HG03565 (cell line): ENCODE measurements around the gene POTEC.
"Not testable (repeated sequence)": the region's sequence is repeated elsewhere in the genome, so short reads cannot be mapped to it uniquely, and the experiment has no call there.

Source experiments
- ATAC-seq: cut with Tn5 transposase; IDR thresholded peaks from one replicate; pipeline ENCODE4 v1.9.1; 2021; ENCODE audit warnings: mild to moderate bottlenecking, moderate library complexity; ENCODE audit not compliant: unreplicated experiment

The POTEC gene

DNA sequence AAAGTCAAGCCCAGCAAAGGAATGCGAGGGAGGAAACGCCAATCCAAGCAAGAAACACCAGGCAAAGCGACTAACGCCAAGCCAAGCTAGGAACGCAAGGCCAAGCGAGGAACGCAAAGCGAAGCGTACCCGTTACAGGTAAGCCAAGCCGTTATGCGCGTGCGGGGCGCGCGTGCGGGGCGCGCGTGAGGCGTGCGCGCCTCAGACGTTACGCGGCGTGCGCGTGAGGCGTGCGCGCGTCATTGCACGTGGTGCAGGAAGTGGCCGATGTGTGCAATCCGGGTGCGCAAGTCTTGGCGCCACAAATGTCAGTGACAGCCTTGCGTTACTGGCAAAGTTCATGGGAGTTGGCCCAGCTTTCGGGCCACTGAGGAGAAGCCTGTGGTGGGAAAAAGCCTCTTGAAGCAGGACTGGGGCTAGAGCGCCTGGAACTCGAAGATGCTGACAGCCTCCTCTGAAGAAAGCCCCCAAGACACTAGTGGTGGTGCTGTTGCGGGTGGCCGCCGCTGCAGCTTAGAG is at the start of gene POTEC:
POTEC (minus strand) TSS at position 155 of the 519 bp plus-strand sequence. CDS start 454 bp downstream, outside the sequence.
- not testable (repeated sequence) for ATAC-seq

- ATAC-seq = no peak
These were observed 34.6 kb upstream of the POTEC start for GRCh38 chr18:14577971-14578370.

DNA sequence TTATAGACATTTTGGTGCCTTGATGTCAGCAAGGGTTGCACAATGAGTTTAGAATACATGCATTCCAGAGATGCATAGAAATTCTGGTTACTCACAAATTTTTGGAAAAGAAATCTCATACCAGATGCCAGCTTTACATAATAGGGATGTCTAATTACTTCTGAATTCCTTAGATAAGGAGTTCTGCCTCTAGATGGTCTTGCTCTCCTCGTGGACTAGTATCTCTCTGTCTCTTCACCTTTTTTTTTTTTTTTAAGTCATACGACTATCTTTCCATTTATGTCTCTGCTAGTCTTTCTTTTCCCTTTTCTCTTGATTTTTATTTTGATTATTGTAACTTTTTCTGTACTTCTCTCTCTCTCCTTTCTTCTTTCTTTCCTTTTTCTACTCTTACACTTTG is 16.1 kb upstream of the POTEC start:
- not testable (repeated sequence) for ATAC-seq

DNA sequence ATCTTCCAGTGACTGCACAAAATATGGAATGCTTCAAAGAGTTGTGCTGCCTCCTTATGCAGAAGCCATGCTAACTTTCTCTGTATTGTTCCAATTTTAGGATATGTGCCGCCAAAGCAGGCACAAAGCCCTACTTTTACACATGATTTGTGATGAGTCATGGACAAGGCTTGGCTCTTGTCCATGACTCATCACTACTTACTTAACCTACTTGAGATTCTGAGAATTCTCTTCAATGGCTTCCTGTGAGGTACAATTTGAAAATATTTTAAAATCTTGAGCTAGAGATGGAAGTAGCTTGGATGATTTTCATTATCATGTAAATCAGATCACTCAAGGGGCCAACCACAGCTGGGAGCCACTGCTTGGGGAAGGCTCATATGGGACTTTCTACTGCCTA is 11.7 kb downstream of the POTEC start:
- not testable (repeated sequence) for ATAC-seq

DNA sequence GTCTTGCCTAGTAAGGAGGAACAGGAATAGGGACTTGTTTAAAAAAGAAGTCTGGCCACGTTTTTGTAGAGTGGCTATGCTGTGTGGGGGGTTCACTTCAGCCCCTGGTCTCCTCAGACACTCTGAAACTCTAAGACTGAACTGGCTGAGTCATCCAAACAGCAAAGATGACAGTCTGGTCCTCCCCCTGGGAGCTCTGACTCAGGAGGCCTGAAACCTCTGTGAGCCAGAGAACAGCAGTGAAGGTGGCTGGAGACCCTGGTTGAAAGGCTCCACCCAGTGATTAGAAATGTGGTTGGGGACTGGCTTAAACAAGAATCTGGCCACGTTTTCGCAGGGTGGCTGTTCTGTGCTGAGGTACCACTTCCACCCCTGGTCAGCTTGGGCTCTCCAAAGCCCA is 32.7 kb downstream of the POTEC start:
- ATAC-seq = not testable (repeated sequence)

DNA sequence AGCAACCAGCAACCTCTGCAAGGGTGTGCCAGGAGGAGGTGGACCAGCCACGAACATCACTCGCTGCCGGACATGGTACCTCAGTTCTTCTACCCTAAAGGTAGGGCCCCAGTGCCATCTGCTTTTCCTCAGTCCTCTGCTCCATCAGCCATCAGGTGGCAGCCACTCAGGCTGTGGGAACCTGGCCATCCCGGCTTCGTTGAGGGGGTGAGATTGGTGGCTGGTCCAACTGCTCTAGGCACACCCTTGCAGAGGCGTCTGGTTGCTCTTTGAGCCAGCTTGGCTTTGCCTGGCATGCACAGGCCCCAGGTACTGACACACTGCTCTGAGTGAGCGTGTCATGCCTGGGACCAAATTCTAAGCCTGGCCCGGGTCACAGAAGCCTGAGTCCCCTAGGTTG is 39.7 kb downstream of the POTEC start:
- not testable (repeated sequence) for ATAC-seq

- ATAC-seq = not testable (repeated sequence)
These were observed 41.5 kb downstream of the POTEC start for GRCh38 chr18:14501894-14502293.

GRCh38 chr18:14489256-14490014 is 54.0 kb downstream of the POTEC start:
- not testable (repeated sequence) for ATAC-seq

- not testable (repeated sequence) for ATAC-seq
These were observed 54.6 kb downstream of the POTEC start for GRCh38 chr18:14488789-14489188.

DNA sequence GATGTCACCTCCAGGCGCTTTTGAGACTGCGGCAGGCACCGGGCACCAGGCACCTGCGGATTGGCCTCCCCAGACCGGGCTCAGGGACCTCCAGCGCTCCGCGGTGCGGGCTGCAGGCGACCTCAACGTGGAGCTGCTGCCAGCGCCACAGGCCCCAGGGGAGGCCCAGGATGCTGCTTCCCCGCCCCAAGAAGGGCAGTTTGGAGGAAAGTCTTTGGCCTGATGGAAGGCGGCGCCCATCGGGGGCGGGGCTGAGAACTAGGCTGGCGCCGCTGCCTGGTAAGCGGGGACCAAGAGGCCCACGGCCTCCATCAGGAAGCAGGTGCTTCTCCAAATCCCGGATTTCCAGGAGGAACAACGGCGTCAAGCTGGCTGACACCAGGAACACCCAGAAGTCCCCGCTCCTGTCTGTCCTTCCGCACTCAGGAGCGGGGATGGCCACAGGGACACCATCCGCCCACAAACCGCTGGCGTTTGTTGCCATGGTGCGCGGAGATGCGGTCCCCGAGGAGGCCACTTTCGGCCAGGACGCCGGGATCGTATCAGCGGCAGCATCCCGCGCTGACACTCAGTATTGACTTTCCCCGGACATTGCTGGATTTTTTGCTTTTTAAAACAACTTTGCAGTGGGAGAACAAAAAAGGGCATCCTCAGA is 56.3 kb downstream of the POTEC start:
- ATAC-seq = not testable (repeated sequence)

- not testable (repeated sequence) for ATAC-seq
These were observed 64.3 kb downstream of the POTEC start for GRCh38 chr18:14479076-14479475.

DNA sequence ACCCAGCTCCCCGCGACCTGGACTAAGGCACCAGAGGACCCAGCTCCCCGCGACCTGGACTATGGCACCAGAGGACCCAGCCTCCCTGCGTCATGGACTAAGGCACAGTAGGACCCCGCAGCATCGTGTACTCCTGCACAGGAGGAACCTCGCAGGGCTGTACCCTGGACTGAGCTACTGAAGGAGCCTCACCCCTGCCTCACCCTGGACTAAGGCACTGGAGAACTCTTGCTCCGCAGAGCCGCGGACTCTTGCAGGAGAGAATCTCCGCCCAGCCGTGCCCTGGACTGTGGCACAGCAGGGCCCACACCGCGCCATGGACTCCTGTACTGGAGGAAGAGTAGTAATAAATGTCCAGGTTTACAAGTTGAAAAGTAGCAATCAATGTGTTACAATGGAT is 67.9 kb downstream of the POTEC start:
- not testable (repeated sequence) for ATAC-seq

- not testable (repeated sequence) for ATAC-seq
These were observed 68.6 kb downstream of the POTEC start for GRCh38 chr18:14474752-14475151.

DNA sequence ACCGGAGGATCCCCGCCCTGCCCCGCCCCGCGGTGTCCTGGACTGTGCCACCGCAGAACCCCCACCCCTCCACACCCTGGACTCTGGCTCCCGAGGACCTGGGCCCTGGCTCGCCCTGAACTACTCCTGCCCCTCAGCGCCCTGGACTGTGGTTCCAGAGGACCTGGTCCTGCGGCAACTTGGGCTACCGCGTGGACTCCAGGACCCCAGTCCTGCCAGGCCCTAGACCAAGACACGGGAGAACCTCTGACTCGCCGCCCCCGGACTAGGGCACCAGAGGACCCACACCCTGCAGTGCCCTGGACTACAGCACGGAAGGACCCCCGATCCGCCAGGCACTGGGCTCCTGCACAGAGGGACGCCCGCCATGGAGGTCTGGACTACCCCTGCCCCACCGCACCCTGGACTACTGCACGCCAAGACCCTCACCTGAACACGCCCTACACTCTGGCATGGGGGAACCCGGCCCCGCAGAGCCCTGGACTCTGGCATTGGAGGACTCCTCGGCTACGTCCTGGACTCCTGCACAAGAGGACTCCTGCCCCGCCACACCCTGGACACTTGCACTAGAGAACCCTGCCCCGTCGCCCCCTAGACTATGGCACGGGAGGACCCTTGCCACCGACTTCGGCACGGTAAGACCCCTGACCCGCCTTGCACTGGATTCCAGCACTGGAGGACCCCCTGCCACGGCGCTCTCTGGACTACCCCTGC is 69.2 kb downstream of the POTEC start:
- not testable (repeated sequence) for ATAC-seq

DNA sequence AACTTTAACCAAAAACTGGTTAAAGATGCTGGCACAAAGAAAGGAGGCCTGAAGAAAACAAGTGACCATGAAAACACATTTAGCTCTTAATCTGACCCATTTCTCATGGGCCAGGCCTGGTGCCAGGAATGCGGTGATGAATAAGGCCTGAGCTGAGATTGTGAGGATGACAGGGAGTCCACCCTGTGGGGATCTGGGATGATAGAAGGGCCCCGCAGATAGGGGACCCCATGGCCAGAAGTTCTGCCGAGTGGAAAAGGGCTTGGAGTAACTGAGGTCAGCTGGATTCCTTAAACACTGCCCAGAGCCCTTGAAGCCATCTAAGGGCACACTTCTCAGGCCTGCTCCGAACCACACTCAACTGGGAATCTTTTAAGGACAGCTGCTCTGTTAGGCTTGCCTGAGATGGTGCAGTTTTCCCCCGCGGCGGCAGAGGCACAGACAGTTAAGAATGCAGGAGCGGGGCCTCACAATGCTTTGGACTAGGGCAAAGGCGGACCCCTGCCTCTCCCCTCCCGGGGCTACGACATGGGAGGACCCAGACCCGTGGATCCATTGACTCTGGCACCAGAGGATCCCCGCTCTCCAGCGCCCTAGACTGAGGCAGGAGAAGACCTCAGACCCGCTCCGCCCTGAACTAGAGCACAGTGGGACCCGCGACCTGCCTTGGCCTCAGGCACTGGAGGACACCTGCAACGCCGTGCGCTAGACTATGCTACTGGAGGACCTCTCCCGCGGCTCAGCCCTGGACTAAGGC is 70.0 kb downstream of the POTEC start:
- not testable (repeated sequence) for ATAC-seq

- not testable (repeated sequence) for ATAC-seq
These were observed 72.1 kb downstream of the POTEC start for GRCh38 chr18:14471286-14471685.

DNA sequence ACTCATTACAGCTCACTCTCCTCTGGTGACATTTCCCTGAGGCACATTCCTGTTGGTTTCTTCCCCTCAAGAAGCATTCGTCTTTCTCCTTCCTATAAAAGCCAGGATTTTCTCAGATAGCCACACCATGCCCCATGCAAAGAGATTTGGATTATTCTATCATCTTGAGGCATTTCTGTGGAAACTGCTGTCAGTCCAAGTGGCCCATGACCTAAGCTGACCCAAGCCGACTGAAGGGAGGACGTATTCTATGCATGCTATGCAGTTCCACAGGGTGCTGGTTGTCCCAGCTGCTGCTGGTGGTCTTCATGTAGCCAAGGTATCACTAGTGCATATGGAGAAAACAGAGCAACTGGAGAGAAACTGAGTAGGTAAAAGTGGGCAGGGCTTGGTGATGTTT is 73.0 kb downstream of the POTEC start:
- not testable (repeated sequence) for ATAC-seq

GRCh38 chr18:14470046-14470445 is 73.4 kb downstream of the POTEC start:
- not testable (repeated sequence) for ATAC-seq

DNA sequence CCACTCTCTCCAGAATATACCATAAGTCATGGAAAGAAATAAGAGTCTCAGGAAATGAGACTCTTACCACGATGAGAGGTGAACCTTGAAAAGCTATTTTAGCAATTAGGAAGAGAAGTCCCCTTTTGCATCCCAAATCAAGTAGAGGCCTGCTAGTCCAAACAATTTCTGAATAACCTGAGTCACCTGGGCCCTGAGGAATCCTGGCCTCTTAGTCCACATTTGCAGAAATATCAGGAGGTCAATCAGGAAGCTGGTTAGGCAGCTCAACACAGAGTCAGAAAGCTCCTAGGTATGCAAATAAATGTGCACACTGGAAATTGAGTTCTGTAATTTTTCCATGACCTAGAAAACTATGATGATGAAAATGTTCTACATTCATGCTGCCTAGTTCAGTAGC is 77.4 kb downstream of the POTEC start:
- ATAC-seq = not testable (repeated sequence)
